PC-9 (cell line): ENCODE data around the gene FOXP1.

Experiments
- CTCF ChIP-seq: fragments of 200-600 bp; sonication (generic); conservative IDR thresholded peaks from 2 replicates; pipeline ENCODE4 v1.6.1; 2017; ENCODE audit warnings: mixed run types, antibody characterized with exemption, mild to moderate bottlenecking, moderate library complexity
- EZH2 ChIP-seq: fragments of 200-600 bp; sonication (generic); IDR thresholded peaks from 2 replicates; pipeline ENCODE4 v1.8.0; 2017; ENCODE audit warnings: antibody characterized with exemption, low read depth

- TF ChIP-seq CTCF (peak; percentile 58), EZH2 (no peak)
Measured at GRCh38 chr3:71397046-71397445, 186.5 kb downstream of the FOXP1 start.
